HEK293 (cell line): ENCODE data around the gene FDX2.

ENCODE experiments used
- CTCF ChIA-PET: fragments of 350-600 bp; formaldehyde crosslinking; extraction: SDS; loops from one replicate; lab custom pipeline; 2021; ENCODE audit warnings: antibody characterized with exemption; lab: Yijun Ruan, JAX
- POLR2A ChIA-PET: fragments of 300-600 bp; formaldehyde crosslinking; extraction: SDS; loops from one replicate; lab custom pipeline; 2020; ENCODE audit warnings: antibody characterized with exemption, inconsistent platforms; lab: Yijun Ruan, JAX
- H3K27ac ChIP-seq: fragments of 200-500 bp; sonication (Bioruptor generic); 2 replicates; pipeline ENCODE4 v1.5.1; 2014; ENCODE audit warnings: low read depth, low read length, control low read depth, inconsistent platforms; ENCODE audit errors: extremely low read depth
- H3K36me3 ChIP-seq, 2 experiments: fragments of 200-500 bp in 1 of 2; sonication (Bioruptor generic) in 1 of 2; 1 replicate in 1 of 2; 2 replicates in 1 of 2; pipeline ENCODE4 v1.5.1; 2014 to 2017; ENCODE audit warnings: inconsistent platforms in 2 of 2, low read length in 2 of 2; ENCODE audit not compliant: control insufficient read depth in 2 of 2, insufficient read depth in 1 of 2
- H3K4me1 ChIP-seq: fragments of 200-500 bp; sonication (Bioruptor generic); 2 replicates; pipeline ENCODE4 v1.5.1; 2014; ENCODE audit warnings: mild to moderate bottlenecking, low read length, inconsistent platforms; ENCODE audit not compliant: control insufficient read depth, insufficient read depth
- H3K4me3 ChIP-seq: 2 replicates; pipeline ENCODE4 v1.5.1; 2011; ENCODE audit warnings: low read depth, mild to moderate bottlenecking, control low read depth, low read length, moderate library complexity
- H3K9me3 ChIP-seq: fragments of 200-500 bp; sonication (Bioruptor generic); 2 replicates; pipeline ENCODE4 v1.5.1; 2014; ENCODE audit warnings: low read depth, low read length, inconsistent platforms; ENCODE audit not compliant: control insufficient read depth, insufficient read depth
- OVOL3 ChIP-seq: fragments of 450-650 bp; formaldehyde crosslinking; IDR thresholded peaks from 2 replicates; pipeline ENCODE4 v1.5.1; 2016; ENCODE audit warnings: missing biosample characterization, missing genetic modification characterization
- PRDM2 ChIP-seq: fragments of 450-650 bp; formaldehyde crosslinking; IDR thresholded peaks from 2 replicates; pipeline ENCODE4 v1.5.1; 2016; ENCODE audit warnings: missing biosample characterization, missing genetic modification characterization, borderline replicate concordance
- REPIN1 ChIP-seq: fragments of 450-650 bp; formaldehyde crosslinking; IDR thresholded peaks from 2 replicates; pipeline ENCODE4 v1.5.1; 2017; ENCODE audit warnings: missing biosample characterization, missing genetic modification characterization, low read depth
- SP3 ChIP-seq: fragments of 450-650 bp; formaldehyde crosslinking; IDR thresholded peaks from 2 replicates; pipeline ENCODE4 v1.5.1; 2016; ENCODE audit warnings: missing biosample characterization, missing genetic modification characterization
- ZNF112 ChIP-seq: fragments of 450-650 bp; formaldehyde crosslinking; IDR thresholded peaks from 2 replicates; pipeline ENCODE4 v1.5.0; 2017; ENCODE audit warnings: missing biosample characterization, missing genetic modification characterization
- ZNF121 ChIP-seq: fragments of 450-650 bp; formaldehyde crosslinking; IDR thresholded peaks from 2 replicates; pipeline ENCODE4 v1.5.1; 2016; ENCODE audit warnings: missing biosample characterization, missing genetic modification characterization
- ZNF362 ChIP-seq: fragments of 450-650 bp; formaldehyde crosslinking; IDR thresholded peaks from 2 replicates; pipeline ENCODE4 v1.5.1; 2016; ENCODE audit warnings: missing biosample characterization, missing genetic modification characterization
- ZNF394 ChIP-seq: fragments of 450-650 bp; formaldehyde crosslinking; IDR thresholded peaks from 2 replicates; pipeline ENCODE4 v1.5.1; 2016; ENCODE audit warnings: missing biosample characterization, missing genetic modification characterization, mild to moderate bottlenecking, moderate library complexity, borderline replicate concordance
- ZNF529 ChIP-seq: fragments of 450-650 bp; formaldehyde crosslinking; IDR thresholded peaks from 2 replicates; pipeline ENCODE4 v1.5.1; 2017; ENCODE audit warnings: missing genetic modification characterization, missing biosample characterization; ENCODE audit not compliant: insufficient replicate concordance
- ZNF530 ChIP-seq: fragments of 450-650 bp; formaldehyde crosslinking; IDR thresholded peaks from 2 replicates; pipeline ENCODE4 v1.5.1; 2016; ENCODE audit warnings: low read depth, missing biosample characterization, missing genetic modification characterization
- ZNF677 ChIP-seq: fragments of 450-650 bp; IDR thresholded peaks from 2 replicates; pipeline ENCODE4 v1.5.0; 2018; ENCODE audit warnings: missing biosample characterization, mild to moderate bottlenecking, missing genetic modification characterization, moderate library complexity
- ZNF776 ChIP-seq: fragments of 450-650 bp; formaldehyde crosslinking; IDR thresholded peaks from 2 replicates; pipeline ENCODE4 v1.5.0; 2017; ENCODE audit warnings: missing biosample characterization, missing genetic modification characterization, borderline replicate concordance
- TF ChIP-seq, protein P1 (sequence below): fragments of 450-650 bp; formaldehyde crosslinking; IDR thresholded peaks from 2 replicates; pipeline ENCODE4 v1.5.1; 2017; ENCODE audit warnings: missing biosample characterization, missing genetic modification characterization
- TF ChIP-seq, protein P2 (sequence below): fragments of 450-650 bp; formaldehyde crosslinking; IDR thresholded peaks from 2 replicates; pipeline ENCODE4 v1.5.1; 2017; ENCODE audit warnings: missing biosample characterization, missing genetic modification characterization
- TF ChIP-seq, protein P3 (sequence below): fragments of 450-650 bp; formaldehyde crosslinking; IDR thresholded peaks from 2 replicates; pipeline ENCODE4 v1.5.1; 2016; ENCODE audit warnings: missing biosample characterization, missing genetic modification characterization

FDX2 gene

GRCh38 chr19:10277795-10278589, 37.8 kb downstream of the FDX2 start:
- TF ChIP-seq ZNF677 (tag by site-specific recombination) (no peak), ZNF121 (peak; percentile 90)
- H3K4me1 ChIP-seq = no peaks in the 10 kb centered on the region
- ChIA-PET POLR2A (interaction anchor here (0.7 to 1.4 kb wide), 3 partner anchors 12 to 56 kb away, joined by 4 to 5 read pairs (median 5); partner anchors contain the start of gene ICAM5), CTCF (interaction anchor here (0.6 to 2.5 kb wide), 4 partner anchors 9 to 138 kb away, joined by 3 to 14 read pairs (median 4); no protein-coding TSS in a partner anchor)
- no peaks in the 10 kb centered on the region for H3K9me3 ChIP-seq
- no peak overlapping the region for H3K4me3 ChIP-seq
- no peak overlapping the region for H3K27ac ChIP-seq
- no peaks in the 10 kb centered on the region for H3K36me3 ChIP-seq

DNA sequence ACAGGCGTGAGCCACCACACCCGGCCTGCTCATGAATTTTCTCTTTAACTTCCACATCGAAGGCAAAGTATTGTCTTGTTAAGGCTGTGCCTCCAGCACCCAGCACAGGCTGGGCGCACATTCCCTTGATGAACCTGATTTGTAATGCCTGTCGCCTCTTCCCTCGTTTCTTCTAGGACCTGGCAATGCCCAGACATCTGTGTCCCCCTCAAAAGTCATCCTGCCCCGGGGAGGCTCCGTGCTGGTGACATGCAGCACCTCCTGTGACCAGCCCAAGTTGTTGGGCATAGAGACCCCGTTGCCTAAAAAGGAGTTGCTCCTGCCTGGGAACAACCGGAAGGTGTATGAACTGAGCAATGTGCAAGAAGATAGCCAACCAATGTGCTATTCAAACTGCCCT, 41.2 kb downstream of the FDX2 start:
- ChIA-PET POLR2A (interaction anchor here (0.6 to 1.6 kb wide), 4 partner anchors 15 to 123 kb away, joined by 3 read pairs; partner anchors contain the start of gene ICAM5), CTCF (interaction anchor here (1.0 to 1.2 kb wide), 2 partner anchors 16 to 114 kb away, joined by 3 to 4 read pairs; no protein-coding TSS in a partner anchor)
- no peaks in the 10 kb centered on the region for H3K9me3 ChIP-seq
- no peak overlapping the region for H3K4me3 ChIP-seq
- TF ChIP-seq ZNF362 (tag by site-specific recombination) (no peak), ZNF394 (tag by site-specific recombination) (no peak), ZNF112 (tag by site-specific recombination) (no peak), ZNF530 (tag by site-specific recombination) (no peak), REPIN1 (tag by site-specific recombination) (no peak), SP3 (tag by site-specific recombination) (no peak), ZNF529 (no peak), ZNF776 (no peak)
- TF ChIP-seq, protein P1, sequence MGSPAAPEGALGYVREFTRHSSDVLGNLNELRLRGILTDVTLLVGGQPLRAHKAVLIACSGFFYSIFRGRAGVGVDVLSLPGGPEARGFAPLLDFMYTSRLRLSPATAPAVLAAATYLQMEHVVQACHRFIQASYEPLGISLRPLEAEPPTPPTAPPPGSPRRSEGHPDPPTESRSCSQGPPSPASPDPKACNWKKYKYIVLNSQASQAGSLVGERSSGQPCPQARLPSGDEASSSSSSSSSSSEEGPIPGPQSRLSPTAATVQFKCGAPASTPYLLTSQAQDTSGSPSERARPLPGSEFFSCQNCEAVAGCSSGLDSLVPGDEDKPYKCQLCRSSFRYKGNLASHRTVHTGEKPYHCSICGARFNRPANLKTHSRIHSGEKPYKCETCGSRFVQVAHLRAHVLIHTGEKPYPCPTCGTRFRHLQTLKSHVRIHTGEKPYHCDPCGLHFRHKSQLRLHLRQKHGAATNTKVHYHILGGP (tag by site-specific recombination) = no peak
- TF ChIP-seq, protein P2, sequence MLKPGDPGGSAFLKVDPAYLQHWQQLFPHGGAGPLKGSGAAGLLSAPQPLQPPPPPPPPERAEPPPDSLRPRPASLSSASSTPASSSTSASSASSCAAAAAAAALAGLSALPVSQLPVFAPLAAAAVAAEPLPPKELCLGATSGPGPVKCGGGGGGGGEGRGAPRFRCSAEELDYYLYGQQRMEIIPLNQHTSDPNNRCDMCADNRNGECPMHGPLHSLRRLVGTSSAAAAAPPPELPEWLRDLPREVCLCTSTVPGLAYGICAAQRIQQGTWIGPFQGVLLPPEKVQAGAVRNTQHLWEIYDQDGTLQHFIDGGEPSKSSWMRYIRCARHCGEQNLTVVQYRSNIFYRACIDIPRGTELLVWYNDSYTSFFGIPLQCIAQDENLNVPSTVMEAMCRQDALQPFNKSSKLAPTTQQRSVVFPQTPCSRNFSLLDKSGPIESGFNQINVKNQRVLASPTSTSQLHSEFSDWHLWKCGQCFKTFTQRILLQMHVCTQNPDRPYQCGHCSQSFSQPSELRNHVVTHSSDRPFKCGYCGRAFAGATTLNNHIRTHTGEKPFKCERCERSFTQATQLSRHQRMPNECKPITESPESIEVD (tag by site-specific recombination) = no peak
- TF ChIP-seq, protein P3, sequence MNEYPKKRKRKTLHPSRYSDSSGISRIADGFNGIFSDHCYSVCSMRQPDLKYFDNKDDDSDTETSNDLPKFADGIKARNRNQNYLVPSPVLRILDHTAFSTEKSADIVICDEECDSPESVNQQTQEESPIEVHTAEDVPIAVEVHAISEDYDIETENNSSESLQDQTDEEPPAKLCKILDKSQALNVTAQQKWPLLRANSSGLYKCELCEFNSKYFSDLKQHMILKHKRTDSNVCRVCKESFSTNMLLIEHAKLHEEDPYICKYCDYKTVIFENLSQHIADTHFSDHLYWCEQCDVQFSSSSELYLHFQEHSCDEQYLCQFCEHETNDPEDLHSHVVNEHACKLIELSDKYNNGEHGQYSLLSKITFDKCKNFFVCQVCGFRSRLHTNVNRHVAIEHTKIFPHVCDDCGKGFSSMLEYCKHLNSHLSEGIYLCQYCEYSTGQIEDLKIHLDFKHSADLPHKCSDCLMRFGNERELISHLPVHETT (tag by site-specific recombination) = no peak
- no peaks in the 10 kb centered on the region for H3K36me3 ChIP-seq
- no peak overlapping the region for H3K27ac ChIP-seq
- no peaks in the 10 kb centered on the region for H3K4me1 ChIP-seq

DNA sequence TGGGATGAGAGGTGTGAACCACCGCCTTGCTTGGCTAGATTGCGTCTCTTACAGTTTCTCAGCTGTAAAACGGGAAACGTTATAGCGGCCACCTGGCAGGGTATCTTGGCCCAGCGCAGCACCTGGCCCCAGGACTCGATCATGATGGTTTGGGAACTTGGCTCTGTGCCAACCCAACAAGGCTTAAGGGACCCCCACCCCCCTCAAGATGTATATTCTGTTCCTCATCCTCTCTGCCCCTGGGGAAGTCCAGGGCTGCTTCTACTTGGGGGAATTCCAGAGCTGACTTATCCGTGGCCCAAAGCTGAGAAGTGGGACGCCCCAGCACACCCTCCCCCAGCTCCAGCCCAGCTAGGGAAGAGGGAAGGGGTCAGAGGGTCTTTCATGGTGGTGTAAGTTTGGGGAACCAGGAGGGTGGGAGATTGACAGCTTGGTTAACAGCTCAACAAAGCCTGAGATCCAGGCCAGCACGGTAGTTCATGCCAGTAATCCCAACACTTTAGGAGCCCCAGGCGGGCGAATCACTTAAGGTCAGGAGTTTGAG, 44.2 kb downstream of the FDX2 start:
- no peaks in the 10 kb centered on the region for H3K36me3 ChIP-seq
- H3K27ac ChIP-seq = no peak overlapping the region
- H3K9me3 ChIP-seq = no peaks in the 10 kb centered on the region
- H3K4me1 ChIP-seq = no peaks in the 10 kb centered on the region
- no peak overlapping the region for H3K4me3 ChIP-seq
- ChIA-PET POLR2A (interaction anchor here (0.5 to 2.5 kb wide), 7 partner anchors 11 to 280 kb away, joined by 3 to 17 read pairs (median 5); partner anchors contain the start of gene TYK2), CTCF (interaction anchor here (0.6 to 9.2 kb wide), 13 partner anchors 12 to 146 kb away, joined by 3 to 170 read pairs (median 6); partner anchors contain the start of gene ICAM5)
- TF ChIP-seq SP3 (tag by site-specific recombination) = no peak
- no peak for TF ChIP-seq OVOL3
- TF ChIP-seq PRDM2 (tag by site-specific recombination) = no peak
